ENCODE data around the gene OR6Q1.

The OR6Q1 gene

GRCh38 chr11:58011771-58012170, 19.0 kb upstream of the OR6Q1 start:
- no peaks in the 10 kb centered on the region for H3K27me3 ChIP-seq (ENCODE audit: control insufficient read depth in 1 of 2, insufficient read depth in 2 of 2, low read length in 2 of 2)
- H3K9me3 ChIP-seq (ENCODE audit: control insufficient read depth in 1 of 2, low read length in 2 of 2): no peaks in the 10 kb centered on the region
- no peak overlapping the region for H3K4me3 ChIP-seq (ENCODE audit: low read depth in 1 of 2, low read length in 2 of 2)
- H3K36me3 ChIP-seq (ENCODE audit: control insufficient read depth in 1 of 2, insufficient read depth in 2 of 2, low read length in 2 of 2): no peaks in the 10 kb centered on the region
- no peak overlapping the region for H3K9ac ChIP-seq (ENCODE audit: low read depth in 1 of 2, low read length in 2 of 2)
- no peak overlapping the region for H3K27ac ChIP-seq (ENCODE audit: low read depth, low read length)
- H3K4me1 ChIP-seq (ENCODE audit: control insufficient read depth in 1 of 2, insufficient read depth in 2 of 2, low read length in 2 of 2): no peaks in the 10 kb centered on the region

DNA sequence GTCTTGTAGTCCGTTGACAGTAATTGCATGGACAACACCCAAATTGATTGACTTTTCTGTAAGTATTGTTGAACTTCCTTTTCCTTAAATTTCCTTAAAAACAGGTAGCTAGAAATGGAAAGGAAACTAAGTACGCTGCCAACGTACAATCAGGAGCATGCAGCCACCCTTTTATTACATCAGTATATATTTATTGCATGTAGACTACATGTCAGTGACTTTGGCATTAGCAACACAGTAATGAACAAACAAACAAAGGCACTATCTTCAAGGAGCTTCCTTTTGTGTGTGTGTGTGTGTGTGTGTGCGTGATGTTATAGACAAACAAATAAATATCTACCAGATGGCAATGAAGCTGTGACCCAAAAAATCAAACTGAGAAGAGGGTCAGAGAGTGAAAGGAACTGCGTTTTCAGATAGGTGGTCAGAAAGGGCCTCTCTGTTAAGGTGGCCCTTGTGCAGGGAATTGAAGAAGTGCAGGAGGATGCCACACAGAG, 7.3 kb upstream of the OR6Q1 start, which contains the start of gene OR9Q1:
Gene OR9Q1, plus strand, starts transcription at position 447 of the 497 bp plus-strand sequence. CDS start 155,564 bp downstream, outside the sequence.
- Histone ChIP-seq H3K27me3 (ENCODE audit: control insufficient read depth in 1 of 2, insufficient read depth in 2 of 2, low read length in 2 of 2) (no peaks in the 10 kb centered on the region), H3K27ac (ENCODE audit: low read depth, low read length) (peak within 1 kb of the TSS; percentile 17), H3K36me3 (ENCODE audit: control insufficient read depth in 1 of 2, insufficient read depth in 2 of 2, low read length in 2 of 2) (no peaks in the 10 kb centered on the region), H3K4me1 (ENCODE audit: control insufficient read depth in 1 of 2, insufficient read depth in 2 of 2, low read length in 2 of 2) (peaks cover 19 to 24% of the 10 kb centered on the region in 2 donors), H3K4me3 (ENCODE audit: low read depth in 1 of 2, low read length in 2 of 2) (no peak within 1 kb of the TSS), H3K9me3 (ENCODE audit: control insufficient read depth in 1 of 2, low read length in 2 of 2) (no peaks in the 10 kb centered on the region), H3K9ac (ENCODE audit: low read depth in 1 of 2, low read length in 2 of 2) (no peak within 1 kb of the TSS)

DNA sequence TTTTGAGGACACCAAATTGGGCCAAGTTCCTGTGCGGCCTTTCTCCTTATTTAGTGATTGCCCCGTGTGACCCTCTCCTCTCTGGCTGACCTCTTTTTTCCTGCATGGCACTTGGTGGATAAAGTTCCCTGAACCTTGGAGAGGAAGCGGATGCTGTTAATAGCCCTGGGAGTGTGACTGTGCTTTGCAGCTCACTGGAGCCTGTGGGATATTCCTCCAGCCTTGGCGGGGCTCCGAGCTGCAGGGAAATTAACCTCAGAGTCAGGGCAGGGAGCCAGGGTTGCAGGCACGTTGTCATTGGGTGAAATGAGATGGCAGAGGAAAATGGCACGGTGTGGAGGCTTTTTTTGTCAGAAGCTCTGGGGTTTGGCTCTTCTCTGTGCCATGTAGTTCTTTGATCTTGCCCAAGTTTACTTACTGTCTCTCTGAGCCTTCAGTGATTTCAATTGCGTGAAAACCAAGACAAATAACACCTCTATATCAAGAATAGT, 6.1 kb upstream of the OR6Q1 start:
- Histone ChIP-seq H3K9ac (ENCODE audit: low read depth in 1 of 2, low read length in 2 of 2) (no peak overlapping the region), H3K27ac (ENCODE audit: low read depth, low read length) (no peak overlapping the region), H3K36me3 (ENCODE audit: control insufficient read depth in 1 of 2, insufficient read depth in 2 of 2, low read length in 2 of 2) (no peaks in the 10 kb centered on the region), H3K4me1 (ENCODE audit: control insufficient read depth in 1 of 2, insufficient read depth in 2 of 2, low read length in 2 of 2) (peaks cover 25 to 32% of the 10 kb centered on the region in 2 donors), H3K9me3 (ENCODE audit: control insufficient read depth in 1 of 2, low read length in 2 of 2) (no peaks in the 10 kb centered on the region), H3K27me3 (ENCODE audit: control insufficient read depth in 1 of 2, insufficient read depth in 2 of 2, low read length in 2 of 2) (no peaks in the 10 kb centered on the region), H3K4me3 (ENCODE audit: low read depth in 1 of 2, low read length in 2 of 2) (no peak overlapping the region)

GRCh38 chr11:58027341-58027740, 3.4 kb upstream of the OR6Q1 start:
- H3K4me1 ChIP-seq (ENCODE audit: control insufficient read depth in 1 of 2, insufficient read depth in 2 of 2, low read length in 2 of 2): peaks cover 25 to 32% of the 10 kb centered on the region in 2 donors
- no peak overlapping the region for H3K4me3 ChIP-seq (ENCODE audit: low read depth in 1 of 2, low read length in 2 of 2)
- H3K9me3 ChIP-seq (ENCODE audit: control insufficient read depth in 1 of 2, low read length in 2 of 2): no peaks in the 10 kb centered on the region
- H3K9ac ChIP-seq (ENCODE audit: low read depth in 1 of 2, low read length in 2 of 2): no peak overlapping the region
- H3K27ac ChIP-seq (ENCODE audit: low read depth, low read length): no peak overlapping the region
- H3K36me3 ChIP-seq (ENCODE audit: control insufficient read depth in 1 of 2, insufficient read depth in 2 of 2, low read length in 2 of 2): no peaks in the 10 kb centered on the region
- no peaks in the 10 kb centered on the region for H3K27me3 ChIP-seq (ENCODE audit: control insufficient read depth in 1 of 2, insufficient read depth in 2 of 2, low read length in 2 of 2)

GRCh38 chr11:58028687-58029411, 1.9 kb upstream of the OR6Q1 start:
- no peaks in the 10 kb centered on the region for H3K9me3 ChIP-seq (ENCODE audit: control insufficient read depth in 1 of 2, low read length in 2 of 2)
- H3K27me3 ChIP-seq (ENCODE audit: control insufficient read depth in 1 of 2, insufficient read depth in 2 of 2, low read length in 2 of 2): no peaks in the 10 kb centered on the region
- H3K9ac ChIP-seq (ENCODE audit: low read depth in 1 of 2, low read length in 2 of 2): no peak overlapping the region
- H3K27ac ChIP-seq (ENCODE audit: low read depth, low read length): peak overlapping the region; percentile 7
- H3K36me3 ChIP-seq (ENCODE audit: control insufficient read depth in 1 of 2, insufficient read depth in 2 of 2, low read length in 2 of 2): no peaks in the 10 kb centered on the region
- peak overlapping the region in 1 of 2 donors; percentile 7 for H3K4me3 ChIP-seq (ENCODE audit: low read depth in 1 of 2, low read length in 2 of 2)
- H3K4me1 ChIP-seq (ENCODE audit: control insufficient read depth in 1 of 2, insufficient read depth in 2 of 2, low read length in 2 of 2): peaks cover 22 to 27% of the 10 kb centered on the region in 2 donors

DNA sequence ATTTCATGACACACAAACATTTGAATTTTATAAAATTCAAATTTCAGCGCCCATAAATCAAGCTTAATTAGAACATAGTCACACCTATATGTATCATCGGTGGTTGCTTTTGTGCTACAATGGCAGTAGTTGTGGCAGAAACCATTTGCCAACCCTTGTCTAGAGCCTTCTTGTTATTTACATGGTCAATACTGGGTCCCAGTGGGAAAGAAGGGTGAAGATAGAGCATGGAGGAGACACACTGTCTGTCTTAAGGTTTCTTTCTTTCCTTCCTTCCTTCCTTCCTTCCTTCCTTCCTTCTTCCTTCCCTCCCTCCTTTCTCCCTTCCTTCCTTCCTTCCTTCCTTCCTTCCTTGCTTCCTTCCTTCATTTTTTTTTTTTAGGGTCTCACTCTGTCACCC, 3.7 kb downstream of the OR6Q1 start:
- Histone ChIP-seq H3K27me3 (ENCODE audit: control insufficient read depth in 1 of 2, insufficient read depth in 2 of 2, low read length in 2 of 2) (no peaks in the 10 kb centered on the region), H3K4me1 (ENCODE audit: control insufficient read depth in 1 of 2, insufficient read depth in 2 of 2, low read length in 2 of 2) (no peaks in the 10 kb centered on the region), H3K27ac (ENCODE audit: low read depth, low read length) (no peak overlapping the region), H3K4me3 (ENCODE audit: low read depth in 1 of 2, low read length in 2 of 2) (no peak overlapping the region), H3K36me3 (ENCODE audit: control insufficient read depth in 1 of 2, insufficient read depth in 2 of 2, low read length in 2 of 2) (no peaks in the 10 kb centered on the region), H3K9ac (ENCODE audit: low read depth in 1 of 2, low read length in 2 of 2) (no peak overlapping the region), H3K9me3 (ENCODE audit: control insufficient read depth in 1 of 2, low read length in 2 of 2) (peaks cover 0 to 11% of the 10 kb centered on the region in 2 donors)

DNA sequence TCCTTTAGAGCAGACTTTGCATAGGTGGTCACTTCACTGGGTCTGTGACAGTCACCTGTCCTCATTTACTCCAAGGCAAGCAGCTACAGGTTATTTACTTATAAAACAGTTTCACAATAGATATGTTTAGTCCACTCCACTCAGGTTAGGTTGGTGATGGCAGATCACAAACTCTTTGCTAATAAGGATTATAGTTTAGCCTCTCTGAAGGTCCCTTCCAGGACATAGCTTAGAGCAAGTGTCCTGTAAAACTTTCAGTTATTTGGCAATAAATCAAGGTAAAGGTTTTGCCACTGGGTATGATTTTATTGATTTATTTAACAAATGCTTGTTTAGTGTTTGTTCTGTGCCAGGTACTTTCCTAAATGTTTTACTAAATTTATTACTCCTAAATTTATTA, 8.8 kb downstream of the OR6Q1 start:
- no peaks in the 10 kb centered on the region for H3K4me1 ChIP-seq (ENCODE audit: control insufficient read depth in 1 of 2, insufficient read depth in 2 of 2, low read length in 2 of 2)

GRCh38 chr11:58043379-58043778, 12.6 kb downstream of the OR6Q1 start:
- H3K9ac ChIP-seq (ENCODE audit: low read depth in 1 of 2, low read length in 2 of 2): no peak overlapping the region
- no peaks in the 10 kb centered on the region for H3K4me1 ChIP-seq (ENCODE audit: control insufficient read depth in 1 of 2, insufficient read depth in 2 of 2, low read length in 2 of 2)
- H3K4me3 ChIP-seq (ENCODE audit: low read depth in 1 of 2, low read length in 2 of 2): no peak overlapping the region
- no peak overlapping the region for H3K27ac ChIP-seq (ENCODE audit: low read depth, low read length)
- no peaks in the 10 kb centered on the region for H3K27me3 ChIP-seq (ENCODE audit: control insufficient read depth in 1 of 2, insufficient read depth in 2 of 2, low read length in 2 of 2)
- H3K9me3 ChIP-seq (ENCODE audit: control insufficient read depth in 1 of 2, low read length in 2 of 2): no peaks in the 10 kb centered on the region
- no peaks in the 10 kb centered on the region for H3K36me3 ChIP-seq (ENCODE audit: control insufficient read depth in 1 of 2, insufficient read depth in 2 of 2, low read length in 2 of 2)

More for the DNA sequence above, 8.8 kb downstream of the OR6Q1 start:
- Histone ChIP-seq H3K27me3 (ENCODE audit: control insufficient read depth in 1 of 2, insufficient read depth in 2 of 2, low read length in 2 of 2) (no peaks in the 10 kb centered on the region), H3K27ac (ENCODE audit: low read depth, low read length) (no peak overlapping the region), H3K4me3 (ENCODE audit: low read depth in 1 of 2, low read length in 2 of 2) (no peak overlapping the region), H3K36me3 (ENCODE audit: control insufficient read depth in 1 of 2, insufficient read depth in 2 of 2, low read length in 2 of 2) (no peaks in the 10 kb centered on the region), H3K9ac (ENCODE audit: low read depth in 1 of 2, low read length in 2 of 2) (no peak overlapping the region), H3K9me3 (ENCODE audit: control insufficient read depth in 1 of 2, low read length in 2 of 2) (peaks cover 0 to 11% of the 10 kb centered on the region in 2 donors)

DNA sequence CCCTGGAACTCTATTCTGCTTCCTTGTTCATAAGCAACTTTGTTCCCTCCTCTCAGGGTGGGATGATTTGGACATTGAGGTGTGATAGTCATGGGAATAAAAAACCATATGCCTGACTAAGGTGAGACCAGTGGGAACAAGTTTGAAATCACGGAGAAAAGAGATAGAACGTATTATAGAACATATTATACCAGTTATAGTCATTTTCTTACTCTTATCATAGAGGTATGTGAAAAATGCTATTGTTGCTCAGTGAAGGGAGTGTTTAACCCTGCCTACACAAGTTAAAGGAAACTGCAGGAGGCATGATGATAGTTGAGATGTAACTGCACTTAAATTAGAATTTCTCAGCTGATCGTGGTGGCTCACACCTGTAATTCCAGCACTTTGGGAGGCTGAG, 15.5 kb downstream of the OR6Q1 start:
- Histone ChIP-seq H3K9ac (ENCODE audit: low read depth in 1 of 2, low read length in 2 of 2) (no peak overlapping the region), H3K4me3 (ENCODE audit: low read depth in 1 of 2, low read length in 2 of 2) (no peak overlapping the region), H3K27me3 (ENCODE audit: control insufficient read depth in 1 of 2, insufficient read depth in 2 of 2, low read length in 2 of 2) (no peaks in the 10 kb centered on the region), H3K36me3 (ENCODE audit: control insufficient read depth in 1 of 2, insufficient read depth in 2 of 2, low read length in 2 of 2) (no peaks in the 10 kb centered on the region), H3K4me1 (ENCODE audit: control insufficient read depth in 1 of 2, insufficient read depth in 2 of 2, low read length in 2 of 2) (no peaks in the 10 kb centered on the region), H3K27ac (ENCODE audit: low read depth, low read length) (no peak overlapping the region), H3K9me3 (ENCODE audit: control insufficient read depth in 1 of 2, low read length in 2 of 2) (no peaks in the 10 kb centered on the region)

DNA sequence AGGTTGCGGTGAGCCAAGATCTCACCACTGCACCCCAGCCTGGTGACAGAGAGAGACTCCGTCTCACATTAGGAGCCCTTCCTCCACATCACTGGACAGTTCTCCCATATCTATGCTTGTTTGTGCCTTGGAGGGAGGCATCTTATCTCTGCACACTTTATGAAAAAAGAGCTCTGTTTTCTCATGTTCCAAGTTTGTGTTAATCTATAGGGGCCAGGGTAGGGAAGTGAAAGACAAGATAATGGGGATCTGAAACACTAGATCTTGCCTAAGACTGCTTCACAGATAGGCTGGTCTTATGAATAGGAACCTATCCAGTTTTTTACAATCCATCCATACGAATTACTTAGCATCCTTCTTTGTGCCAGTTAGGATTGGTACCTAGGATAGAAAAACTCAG, 17.1 kb downstream of the OR6Q1 start:
- no peak overlapping the region for H3K4me3 ChIP-seq (ENCODE audit: low read depth in 1 of 2, low read length in 2 of 2)
- H3K27ac ChIP-seq (ENCODE audit: low read depth, low read length): no peak overlapping the region
- H3K36me3 ChIP-seq (ENCODE audit: control insufficient read depth in 1 of 2, insufficient read depth in 2 of 2, low read length in 2 of 2): no peaks in the 10 kb centered on the region

More for the DNA sequence above, 17.1 kb downstream of the OR6Q1 start:
- H3K27me3 ChIP-seq (ENCODE audit: control insufficient read depth in 1 of 2, insufficient read depth in 2 of 2, low read length in 2 of 2): no peaks in the 10 kb centered on the region
- no peaks in the 10 kb centered on the region for H3K9me3 ChIP-seq (ENCODE audit: control insufficient read depth in 1 of 2, low read length in 2 of 2)
- no peaks in the 10 kb centered on the region for H3K4me1 ChIP-seq (ENCODE audit: control insufficient read depth in 1 of 2, insufficient read depth in 2 of 2, low read length in 2 of 2)
- H3K9ac ChIP-seq (ENCODE audit: low read depth in 1 of 2, low read length in 2 of 2): no peak overlapping the region
